Measurements from ENCODE around the gene SLAIN1. TPM values are rescaled to one million over a fixed set of nuclear protein-coding genes. Genes with fewer than 3 reads are reported as not detected.

SLAIN1 gene
- polyA plus RNA-seq, 2 of the 4 experiments (the other 2 are of a cell fraction): 0.43 to 3.6 TPM

- no peaks in the 10 kb centered on the region for H3K9me3 ChIP-seq
- CTCF ChIA-PET: interaction anchor here (0.5 to 1.5 kb wide), 7 partner anchors 9 to 1500 kb away, joined by 3 to 4 read pairs (median 3); no protein-coding TSS in a partner anchor
- POLR2A ChIA-PET: no interaction called here
- no peak overlapping the region for H3K27ac ChIP-seq
- DNase-seq (ENCODE audit: low read depth in 1 of 2, low spot score in 1 of 2) (peak; percentile 6 to 42), ATAC-seq (peak; percentile 43 to 63; a peak in 3 of 6 replicates), FAIRE-seq (no peak)
- no peaks in the 10 kb centered on the region for H3K4me1 ChIP-seq
- H3K4me2 ChIP-seq: no peak overlapping the region
- 49% methylated on average over 4 of the region's 5 CpGs for WGBS (ENCODE audit: missing lambda C conversion rate)
- no peak overlapping the region for H3K4me3 ChIP-seq
- TF ChIP-seq RAD21 (conservative IDR thresholded peaks at IDR 0.05 in 1 of 2, IDR thresholded peaks at IDR 0.05 in 1 of 2) (peak; percentile 62 to 69), HOXA7 (CRISPR knock-in tag; IDR thresholded peaks at IDR 0.05) (no peak), NR3C1 (IDR thresholded peaks at IDR 0.05) (no peak), CBX8 (IDR thresholded peaks at IDR 0.05) (no peak), TFCP2L1 (CRISPR knock-in tag; IDR thresholded peaks at IDR 0.05) (no peak), MAFK (IDR thresholded peaks at IDR 0.05; ENCODE audit: partially characterized antibody) (no peak), ZC3H11A (IDR thresholded peaks at IDR 0.05) (no peak), CTCF (IDR thresholded peaks at IDR 0.05) (peak; percentile 54), USF2 (IDR thresholded peaks at IDR 0.05) (no peak), SMC3 (IDR thresholded peaks at IDR 0.05) (peak; percentile 45)
These were observed 54.3 kb downstream of the SLAIN1 start for GRCh38 chr13:77751513-77752456.

- Histone ChIP-seq H3K4me1 (no peaks in the 10 kb centered on the region), H3K27ac (no peak overlapping the region), H3K4me3 (no peak overlapping the region), H3K4me2 (no peak overlapping the region), H3K9me3 (no peaks in the 10 kb centered on the region)
- CTCF ChIA-PET: interaction anchor here (0.7 to 2.5 kb wide), 2 partner anchors 160 to 1499 kb away, joined by 4 to 6 read pairs; no protein-coding TSS in a partner anchor
- FAIRE-seq: no peak
- no peak for DNase-seq (ENCODE audit: low read depth in 1 of 2, low spot score in 1 of 2)
- 48% methylated on average over 4 of the region's 5 CpGs for WGBS (ENCODE audit: missing lambda C conversion rate)
- POLR2A ChIA-PET: no interaction called here
- no peak for TF ChIP-seq RCOR1 (IDR thresholded peaks at IDR 0.05; ENCODE audit: low read depth, low read length)
- ATAC-seq: no peak
These were observed 55.1 kb downstream of the SLAIN1 start for GRCh38 chr13:77752512-77753069.

- Histone ChIP-seq H3K4me2 (no peak overlapping the region), H3K4me3 (no peak overlapping the region), H3K4me1 (no peaks in the 10 kb centered on the region), H3K9me3 (no peaks in the 10 kb centered on the region), H3K27ac (no peak overlapping the region)
- 39% methylated on average over 8 of the region's 8 CpGs for WGBS (ENCODE audit: missing lambda C conversion rate)
- ATAC-seq: no peak
- CTCF ChIA-PET: interaction anchor here (0.6 kb wide), 1 partner anchor 359 kb away, joined by 3 read pairs; no protein-coding TSS in a partner anchor
- TF ChIP-seq TFCP2L1 (CRISPR knock-in tag; IDR thresholded peaks at IDR 0.05) (no peak), HDAC2 (IDR thresholded peaks at IDR 0.05) (no peak), HOXB5 (CRISPR knock-in tag; IDR thresholded peaks at IDR 0.05) (no peak), ELK1 (IDR thresholded peaks at IDR 0.05; ENCODE audit: low read depth, low read length) (no peak), HES2 (IDR thresholded peaks at IDR 0.05) (no peak), NR3C1 (IDR thresholded peaks at IDR 0.05) (no peak), FOSL2 (IDR thresholded peaks at IDR 0.05) (no peak), FOSL2 (CRISPR knock-in tag; IDR thresholded peaks at IDR 0.05) (no peak), HOXA7 (CRISPR knock-in tag; IDR thresholded peaks at IDR 0.05) (no peak), KDM5A (IDR thresholded peaks at IDR 0.05) (no peak), BCL3 (IDR thresholded peaks at IDR 0.05) (no peak), ZNF302 (CRISPR knock-in tag; IDR thresholded peaks at IDR 0.05) (no peak), CBX8 (IDR thresholded peaks at IDR 0.05) (no peak), NPAS2 (CRISPR knock-in tag; IDR thresholded peaks at IDR 0.05; ENCODE audit: borderline replicate concordance) (no peak), CEBPB (IDR thresholded peaks at IDR 0.05) (no peak)
- no peak for FAIRE-seq
- POLR2A ChIA-PET: no interaction called here
- no peak for DNase-seq (ENCODE audit: low read depth in 1 of 2, low spot score in 1 of 2)
These were observed 63.4 kb downstream of the SLAIN1 start for GRCh38 chr13:77760893-77761292.

All from A549 (cell line).